GM12878 (cell line): Measurements from ENCODE around the gene NRDE2. TPM values are rescaled to one million over a fixed set of nuclear protein-coding genes. Genes with fewer than 3 reads are reported as not detected.

Source experiments
- ATAC-seq: fragments of 200-7000 bp; cut with Tn5 transposase; 3 replicates; pipeline ENCODE4 v1.9.1; 2020; ENCODE audit warnings: mild to moderate bottlenecking, moderate library complexity
- BruUV-seq: library from RNA; stranded (reverse); fragments of 400-500 nt; replicated peaks from 2 replicates; lab custom pipeline; 2021; lab: Mats Ljungman, UMichigan
- CTCF ChIA-PET: fragments of 300-600 bp; sonication (Branson Sonifier 250); formaldehyde crosslinking; extraction: SDS; loops from one replicate; lab custom pipeline; 2021; ENCODE audit warnings: inconsistent platforms; lab: Yijun Ruan, JAX
- POLR2A ChIA-PET: fragments of 350-600 bp; formaldehyde crosslinking; extraction: SDS; loops from one replicate; lab custom pipeline; 2021; ENCODE audit warnings: inconsistent platforms; lab: Charles Lee
- RAD21 ChIA-PET: fragments of 300-600 bp; sonication (Branson Sonifier 250); formaldehyde crosslinking; loops from one replicate; lab custom pipeline; 2023; ENCODE audit warnings: antibody characterized with exemption; ENCODE audit not compliant: unreplicated experiment; lab: Charles Lee
- SMC1A ChIA-PET: fragments of 300-600 bp; sonication (Branson Sonifier 250); formaldehyde crosslinking; loops from one replicate; lab custom pipeline; 2023; ENCODE audit not compliant: unreplicated experiment, uncharacterized antibody; lab: Charles Lee
- DNase-seq: peaks from one replicate; pipeline ENCODE4 v3.0.0-alpha.2; 2011; ENCODE audit warnings: low read depth, low spot score
- FAIRE-seq: peaks from 3 replicates; lab custom pipeline; 2011; peaks lifted over from hg19 to GRCh38; lab: Jason Lieb, UNC
- H2AFZ ChIP-seq: 2 replicates; pipeline ENCODE4 v1.6.0; 2011; ENCODE audit warnings: low read depth, low read length, control low read depth; ENCODE audit not compliant: control insufficient read depth
- H3K27ac ChIP-seq: 2 replicates; pipeline ENCODE4 v1.5.1; 2011; ENCODE audit warnings: control low read depth; ENCODE audit not compliant: control insufficient read depth, insufficient read depth
- H3K27me3 ChIP-seq, 2 experiments: replicated peaks in 1 of 2; 2 replicates each; pipeline versions ENCODE4 v1.6.0 to v1.6.1; 2011; ENCODE audit warnings: low read length in 1 of 2; ENCODE audit not compliant: control insufficient read depth in 2 of 2, insufficient read depth in 2 of 2
- H3K36me3 ChIP-seq, 2 experiments: 2 replicates each; pipeline ENCODE4 v1.5.1; 2011; ENCODE audit warnings: low read length in 1 of 2; ENCODE audit not compliant: control insufficient read depth in 2 of 2, insufficient read depth in 2 of 2
- H3K4me1 ChIP-seq: 2 replicates; pipeline ENCODE4 v1.6.1; 2011; ENCODE audit warnings: mild to moderate bottlenecking, low read length, moderate library complexity, mixed read lengths; ENCODE audit not compliant: control insufficient read depth, insufficient read depth
- H3K4me2 ChIP-seq: 2 replicates; pipeline ENCODE4 v1.6.0; 2011; ENCODE audit warnings: control low read depth; ENCODE audit not compliant: control insufficient read depth, insufficient read depth
- H3K4me3 ChIP-seq: fragments of 200-600 bp; sonication (generic); 2 replicates; pipeline ENCODE4 v1.5.1; 2016
- H3K79me2 ChIP-seq: 2 replicates; pipeline ENCODE4 v1.6.0; 2011; ENCODE audit warnings: low read length; ENCODE audit not compliant: control insufficient read depth, insufficient read depth
- H3K9ac ChIP-seq: 2 replicates; pipeline ENCODE4 v1.8.0; 2011; ENCODE audit warnings: low read length, control low read depth, mixed read lengths; ENCODE audit not compliant: control insufficient read depth, insufficient read depth
- H3K9me3 ChIP-seq: replicated peaks from 3 replicates; pipeline ENCODE4 v1.5.1; 2011; ENCODE audit warnings: mild to moderate bottlenecking, low read length; ENCODE audit not compliant: control insufficient read depth, insufficient read depth
- H4K20me1 ChIP-seq: 2 replicates; pipeline ENCODE4 v1.6.0; 2011; ENCODE audit not compliant: control insufficient read depth, insufficient read depth
- BMI1 ChIP-seq: fragments of 450-650 bp; IDR thresholded peaks from 2 replicates; pipeline ENCODE4 v1.6.1; 2016; ENCODE audit warnings: mild to moderate bottlenecking, moderate library complexity, borderline replicate concordance
- CBX3 ChIP-seq: fragments of 200-600 bp; sonication (generic); IDR thresholded peaks from 2 replicates; pipeline ENCODE4 v1.6.1; 2016; ENCODE audit warnings: low read depth, borderline replicate concordance
- CBX5 ChIP-seq: sonication (generic); IDR thresholded peaks from 2 replicates; pipeline ENCODE4 v1.6.1; 2016; ENCODE audit warnings: low read depth, moderate library complexity, mild to moderate bottlenecking, inconsistent platforms
- CHD4 ChIP-seq: fragments of 200-600 bp; sonication (generic); IDR thresholded peaks from 2 replicates; pipeline ENCODE4 v1.6.1; 2016; ENCODE audit warnings: mild to moderate bottlenecking
- EED ChIP-seq: sonication (generic); IDR thresholded peaks from 2 replicates; pipeline ENCODE4 v1.6.1; 2016; ENCODE audit warnings: antibody characterized with exemption, low read depth
- HDAC6 ChIP-seq: fragments of 200-600 bp; sonication (generic); IDR thresholded peaks from one replicate; pipeline ENCODE4 v1.8.0; 2017; ENCODE audit warnings: antibody characterized with exemption; ENCODE audit not compliant: unreplicated experiment
- NR2C1 ChIP-seq: fragments of 450-650 bp; IDR thresholded peaks from 2 replicates; pipeline ENCODE4 v1.6.1; 2017; ENCODE audit warnings: antibody characterized with exemption, mild to moderate bottlenecking, moderate library complexity
- NR2C2 ChIP-seq: IDR thresholded peaks from 2 replicates; pipeline ENCODE4 v1.6.1; 2011; ENCODE audit warnings: borderline replicate concordance, low read depth; ENCODE audit not compliant: control insufficient read depth, insufficient read length
- PKNOX1 ChIP-seq: fragments of 450-650 bp; IDR thresholded peaks from 2 replicates; pipeline ENCODE4 v1.6.1; 2016; ENCODE audit warnings: mild to moderate bottlenecking
- RFX5 ChIP-seq: IDR thresholded peaks from 2 replicates; pipeline ENCODE4 v1.6.1; 2011; ENCODE audit warnings: low read depth, low read length, improper control_type of control experiment
- RUNX3 ChIP-seq: IDR thresholded peaks from 2 replicates; pipeline ENCODE4 v1.6.1; 2012; ENCODE audit warnings: low read length, inconsistent platforms
- SMC3 ChIP-seq: IDR thresholded peaks from 2 replicates; pipeline ENCODE4 v1.6.1; 2011; ENCODE audit warnings: low read length, improper control_type of control experiment, borderline replicate concordance
- SPI1 ChIP-seq: IDR thresholded peaks from 2 replicates; pipeline ENCODE4 v1.6.1; 2011; ENCODE audit warnings: low read depth, mild to moderate bottlenecking, low read length, moderate library complexity, borderline replicate concordance; ENCODE audit not compliant: insufficient read depth
- ZNF207 ChIP-seq: fragments of 450-650 bp; IDR thresholded peaks from 2 replicates; pipeline ENCODE4 v1.6.1; 2014; ENCODE audit warnings: antibody characterized with exemption, mild to moderate bottlenecking, borderline replicate concordance
- WGBS: methylation state at CpG from one replicate; pipeline ENCODE4 v1.1.6; 2016; ENCODE audit warnings: low lambda C conversion rate; ENCODE audit not compliant: insufficient replicate concordance, insufficient coverage; ENCODE audit errors: missing lambda C conversion rate; 5-methylcytosine and 5-hydroxymethylcytosine counted together
- in situ Hi-C: fragments of 300-500 bp; cut with MboI; formaldehyde crosslinking; loops from 9 replicates; pipeline ENCODE4 v1.14.3; 2018; ENCODE audit warnings: mixed read lengths
- intact Hi-C: fragments of 100-400 bp; cut with micrococcal nuclease; formaldehyde crosslinking; loops from one replicate; pipeline ENCODE4 v1.14.2; 2022; ENCODE audit not compliant: unreplicated experiment
- polyA plus RNA-seq, 11 experiments: library from polyadenylated mRNA; depleted of rRNA in 4 of 11; unstranded in 6 of 11; stranded (reverse) in 5 of 11; fragments of >200 nt; fragmentation: Nextera tagmentation in 4 of 11; fragmentation: Illumina TruSeq in 1 of 11; extraction: Ambion mirVana in 4 of 11; extraction: Trizol in 1 of 11; gene quantifications; 1 replicate in 1 of 11; 2 replicates in 10 of 11; pipeline versions ENCODE4 v1.2.1 to v1.2.3, GENCODE V29; 2011 to 2016; ENCODE audit warnings: inconsistent platforms in 2 of 11, missing spikeins in 2 of 11, low read depth in 1 of 11
- total RNA-seq, 4 experiments: library from RNA; depleted of rRNA in 3 of 4; stranded (reverse); fragments of >200 nt in 3 of 4; fragmentation: Illumina TruSeq in 1 of 4; extraction: Trizol in 1 of 4; gene quantifications; 2 replicates each; pipeline versions ENCODE4 v1.2.1 to v1.2.3, GENCODE V29; 2013 to 2021

The NRDE2 gene
- total and polyA plus RNA-seq, 10 of the 15 experiments (the other 5 are each of a cell fraction or from before 2014, with no cell fraction given), result 8.3 to 21.0 (median 13.8) TPM

- FAIRE-seq (no peak), DNase-seq (no peak), ATAC-seq (no peak)
- Histone ChIP-seq H3K27me3 (no peaks in the 10 kb centered on the region), H3K79me2 (no peaks in the 10 kb centered on the region; the same call in 1 of the 2 replicates), H3K9ac (no peak overlapping the region), H3K4me1 (no peaks in the 10 kb centered on the region), H4K20me1 (no peaks in the 10 kb centered on the region), H3K9me3 (no peaks in the 10 kb centered on the region; the same call in 2 of the 3 replicates), H3K36me3 (peaks cover 1 to 7% of the 10 kb centered on the region in 2 experiments), H3K4me2 (no peak overlapping the region)
- ChIA-PET CTCF (interaction anchor here (1.1 kb wide), 1 partner anchor 78 kb away, joined by 3 read pairs; no protein-coding TSS in a partner anchor), SMC1A (interaction anchor here (1.2 kb wide), 1 partner anchor 9 kb away, joined by 3 read pairs; no protein-coding TSS in a partner anchor), POLR2A (interaction anchor here (0.5 to 0.6 kb wide), 2 partner anchors 17 to 929 kb away, joined by 3 read pairs; no protein-coding TSS in a partner anchor)
- in situ Hi-C loops, result no loop called here
- intact Hi-C loops, result no loop called here
- TF ChIP-seq PKNOX1, result no peak
- TF ChIP-seq HDAC6, result no peak
- no peak for TF ChIP-seq BMI1
- TF ChIP-seq SPI1, result no peak
- TF ChIP-seq CBX5, result no peak
- TF ChIP-seq RUNX3, result no peak
- no peak for TF ChIP-seq CHD4
- TF ChIP-seq NR2C2, result no peak
- TF ChIP-seq NR2C1, result no peak
- no peak for TF ChIP-seq CBX3
- no peak for TF ChIP-seq ZNF207
- no peak for TF ChIP-seq SMC3
- no peak for TF ChIP-seq EED
- TF ChIP-seq RFX5, result no peak
- TF ChIP-seq, all 136 proteins: peak for 0
- RAD21 ChIA-PET, result no interaction called here
- H3K4me3 ChIP-seq, result no peak overlapping the region
- H3K27ac ChIP-seq, result no peak overlapping the region
- WGBS, result 94% methylated on average over 4 of the region's 4 CpGs
- BruUV-seq, result no TSS peak
- H2AFZ ChIP-seq, result no peak overlapping the region
Observed at GRCh38 chr14:90321891-90322290, 9.8 kb downstream of the NRDE2 start.
